ENCODE measurements around the gene ATP5F1B.

ATP5F1B gene

GRCh38 chr12:56679883-56680575 lies 34.2 kb upstream of the ATP5F1B start:
- 98% methylated on average over 8 of the region's 13 CpGs for WGBS
- Histone ChIP-seq H3K79me1 (replicated peaks; ENCODE audit: low read length, poor library complexity, severe bottlenecking) (no peaks in the 10 kb centered on the region), H3K4me1 (ENCODE audit: control insufficient read depth, insufficient read depth, low read depth, low read length) (peaks cover 10% of the 10 kb centered on the region), H3K18ac (ENCODE audit: low read depth in 1 of 2, low read length in 2 of 2) (no peak overlapping the region), H2AK5ac (ENCODE audit: low read length, severe bottlenecking) (no peak overlapping the region), H3K4me2 (ENCODE audit: low read length, poor library complexity, severe bottlenecking) (no peak overlapping the region), H2BK120ac (ENCODE audit: low read depth, low read length) (no peak overlapping the region), H3K27me3 (ENCODE audit: control insufficient read depth in 1 of 2, insufficient read depth in 1 of 2, low read length in 2 of 2) (no peaks in the 10 kb centered on the region), H2BK12ac (ENCODE audit: low read length in 2 of 2) (no peak overlapping the region), H3K9me3 (ENCODE audit: control insufficient read depth, low read length) (no peaks in the 10 kb centered on the region), H3K14ac (ENCODE audit: low read length in 2 of 2) (no peak overlapping the region), H3K27ac (ENCODE audit: low read length, poor library complexity, severe bottlenecking) (no peak overlapping the region), H3K4ac (ENCODE audit: low read depth in 1 of 2, low read length in 2 of 2) (no peak overlapping the region), H2BK15ac (ENCODE audit: low read depth, poor library complexity, severe bottlenecking) (no peak overlapping the region), H3K36me3 (ENCODE audit: control insufficient read depth in 1 of 2, insufficient read depth in 2 of 2, low read depth in 1 of 2, low read length in 2 of 2) (peaks cover 23 to 27% of the 10 kb centered on the region in 2 experiments), H4K91ac (ENCODE audit: low read length) (no peak overlapping the region), H3K9ac (ENCODE audit: low read length) (no peak overlapping the region), H4K8ac (ENCODE audit: low read length) (no peak overlapping the region), H2AFZ (ENCODE audit: low read depth, low read length) (no peak overlapping the region), H3K4me3 (ENCODE audit: insufficient read depth in 1 of 2, low read depth in 1 of 2, low read length in 2 of 2) (no peak overlapping the region), H3K23ac (ENCODE audit: low read length in 2 of 2) (no peak overlapping the region), H2BK5ac (ENCODE audit: low read depth, low read length, poor library complexity, severe bottlenecking) (no peak overlapping the region)
- no peak for DNase-seq

DNA sequence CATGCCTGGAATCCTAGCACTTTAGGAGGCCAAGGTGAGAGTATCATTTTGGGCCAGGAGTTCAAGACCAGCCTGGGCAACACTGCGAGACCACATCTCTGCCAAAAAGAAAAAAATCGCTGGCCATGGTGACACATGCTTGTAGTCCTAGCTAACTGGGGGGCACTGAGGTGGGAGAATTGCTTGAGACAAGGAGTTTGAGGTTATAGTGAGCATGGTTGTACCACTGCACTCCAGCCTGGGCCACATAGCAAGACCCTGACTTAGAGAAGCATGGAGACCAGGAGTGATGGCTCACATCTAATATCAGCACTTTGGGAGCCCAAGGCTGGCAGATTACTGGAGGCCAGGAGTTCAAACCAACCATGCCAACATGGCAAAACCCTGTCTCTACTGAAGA lies 33.1 kb upstream of the ATP5F1B start:
- no peak overlapping the region for H2AK5ac ChIP-seq (ENCODE audit: low read length, severe bottlenecking)
- no peak overlapping the region for H3K4me3 ChIP-seq (ENCODE audit: insufficient read depth in 1 of 2, low read depth in 1 of 2, low read length in 2 of 2)
- peaks cover 23 to 27% of the 10 kb centered on the region in 2 experiments for H3K36me3 ChIP-seq (ENCODE audit: control insufficient read depth in 1 of 2, insufficient read depth in 2 of 2, low read depth in 1 of 2, low read length in 2 of 2)

DNA sequence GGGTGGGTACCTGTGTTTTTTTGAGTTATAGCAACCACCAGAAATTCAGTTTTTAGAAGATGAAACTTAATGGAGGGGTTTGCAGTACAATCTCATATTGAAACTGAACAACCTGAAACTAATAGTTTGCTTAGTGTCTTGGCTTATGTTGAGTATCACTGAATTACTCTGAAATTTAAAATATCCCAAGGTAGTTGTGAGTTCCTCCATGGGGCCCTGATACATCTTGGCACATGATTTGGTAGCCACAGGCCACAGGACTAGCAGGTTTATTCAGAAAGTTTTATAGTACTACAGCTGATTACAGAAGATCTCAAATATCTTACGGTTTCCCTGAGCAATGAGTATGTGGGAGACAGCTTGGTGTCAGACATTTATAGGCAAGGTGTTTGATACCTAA lies 31.9 kb upstream of the ATP5F1B start:
- H2BK15ac ChIP-seq (ENCODE audit: low read depth, poor library complexity, severe bottlenecking) = no peak overlapping the region
- H2BK12ac ChIP-seq (ENCODE audit: low read length in 2 of 2) = no peak overlapping the region

More for the DNA sequence above, 33.1 kb upstream of the ATP5F1B start:
- H4K8ac ChIP-seq (ENCODE audit: low read length) = no peak overlapping the region
- H2AFZ ChIP-seq (ENCODE audit: low read depth, low read length) = no peak overlapping the region
- no peak overlapping the region for H2BK12ac ChIP-seq (ENCODE audit: low read length in 2 of 2)
- no peak overlapping the region for H3K18ac ChIP-seq (ENCODE audit: low read depth in 1 of 2, low read length in 2 of 2)
- H3K23ac ChIP-seq (ENCODE audit: low read length in 2 of 2) = no peak overlapping the region
- H3K4me1 ChIP-seq (ENCODE audit: control insufficient read depth, insufficient read depth, low read depth, low read length) = peaks cover 8% of the 10 kb centered on the region
- no peak overlapping the region for H3K14ac ChIP-seq (ENCODE audit: low read length in 2 of 2)
- no peak overlapping the region for H2BK5ac ChIP-seq (ENCODE audit: low read depth, low read length, poor library complexity, severe bottlenecking)
- H3K4me2 ChIP-seq (ENCODE audit: low read length, poor library complexity, severe bottlenecking) = no peak overlapping the region
- H2BK15ac ChIP-seq (ENCODE audit: low read depth, poor library complexity, severe bottlenecking) = no peak overlapping the region
- H3K27me3 ChIP-seq (ENCODE audit: control insufficient read depth in 1 of 2, insufficient read depth in 1 of 2, low read length in 2 of 2) = no peaks in the 10 kb centered on the region
- H4K91ac ChIP-seq (ENCODE audit: low read length) = no peak overlapping the region
- H3K9ac ChIP-seq (ENCODE audit: low read length) = no peak overlapping the region
- H3K4ac ChIP-seq (ENCODE audit: low read depth in 1 of 2, low read length in 2 of 2) = no peak overlapping the region
- H3K27ac ChIP-seq (ENCODE audit: low read length, poor library complexity, severe bottlenecking) = no peak overlapping the region
- H2BK120ac ChIP-seq (ENCODE audit: low read depth, low read length) = no peak overlapping the region
- no peaks in the 10 kb centered on the region for H3K79me1 ChIP-seq (replicated peaks; ENCODE audit: low read length, poor library complexity, severe bottlenecking)
- 93% methylated on average over 2 of the region's 2 CpGs for WGBS
- DNase-seq = no peak
- H3K9me3 ChIP-seq (ENCODE audit: control insufficient read depth, low read length) = no peaks in the 10 kb centered on the region

GRCh38 chr12:56676851-56677580 lies 31.2 kb upstream of the ATP5F1B start:
- no peak overlapping the region for H2AK5ac ChIP-seq (ENCODE audit: low read length, severe bottlenecking)
- no peaks in the 10 kb centered on the region for H3K27me3 ChIP-seq (ENCODE audit: control insufficient read depth in 1 of 2, insufficient read depth in 1 of 2, low read length in 2 of 2)
- H2BK5ac ChIP-seq (ENCODE audit: low read depth, low read length, poor library complexity, severe bottlenecking) = no peak overlapping the region
- no peak overlapping the region for H2BK15ac ChIP-seq (ENCODE audit: low read depth, poor library complexity, severe bottlenecking)
- no peak for DNase-seq
- no peak overlapping the region for H3K4me3 ChIP-seq (ENCODE audit: insufficient read depth in 1 of 2, low read depth in 1 of 2, low read length in 2 of 2)
- no peak overlapping the region for H2AFZ ChIP-seq (ENCODE audit: low read depth, low read length)
- H3K9ac ChIP-seq (ENCODE audit: low read length) = peak overlapping the region; percentile 41
- no peaks in the 10 kb centered on the region for H3K79me1 ChIP-seq (replicated peaks; ENCODE audit: low read length, poor library complexity, severe bottlenecking)
- no peak overlapping the region for H3K18ac ChIP-seq (ENCODE audit: low read depth in 1 of 2, low read length in 2 of 2)
- WGBS = 94% methylated on average over 10 of the region's 11 CpGs
- H3K14ac ChIP-seq (ENCODE audit: low read length in 2 of 2) = no peak overlapping the region
- no peak overlapping the region for H3K27ac ChIP-seq (ENCODE audit: low read length, poor library complexity, severe bottlenecking)
- peaks cover 15 to 36% of the 10 kb centered on the region in 2 experiments for H3K36me3 ChIP-seq (ENCODE audit: control insufficient read depth in 1 of 2, insufficient read depth in 2 of 2, low read depth in 1 of 2, low read length in 2 of 2)
- H3K4ac ChIP-seq (ENCODE audit: low read depth in 1 of 2, low read length in 2 of 2) = no peak overlapping the region
- H3K9me3 ChIP-seq (ENCODE audit: control insufficient read depth, low read length) = no peaks in the 10 kb centered on the region
- peaks cover 5% of the 10 kb centered on the region for H3K4me1 ChIP-seq (ENCODE audit: control insufficient read depth, insufficient read depth, low read depth, low read length)
- H2BK120ac ChIP-seq (ENCODE audit: low read depth, low read length) = no peak overlapping the region
- no peak overlapping the region for H4K8ac ChIP-seq (ENCODE audit: low read length)
- H3K23ac ChIP-seq (ENCODE audit: low read length in 2 of 2) = no peak overlapping the region
- no peak overlapping the region for H4K91ac ChIP-seq (ENCODE audit: low read length)
- H3K4me2 ChIP-seq (ENCODE audit: low read length, poor library complexity, severe bottlenecking) = no peak overlapping the region
- no peak overlapping the region for H2BK12ac ChIP-seq (ENCODE audit: low read length in 2 of 2)

More for the DNA sequence above, 31.9 kb upstream of the ATP5F1B start:
- H3K4me2 ChIP-seq (ENCODE audit: low read length, poor library complexity, severe bottlenecking) = no peak overlapping the region
- H3K27ac ChIP-seq (ENCODE audit: low read length, poor library complexity, severe bottlenecking) = no peak overlapping the region
- H3K23ac ChIP-seq (ENCODE audit: low read length in 2 of 2) = no peak overlapping the region
- H3K4me3 ChIP-seq (ENCODE audit: insufficient read depth in 1 of 2, low read depth in 1 of 2, low read length in 2 of 2) = no peak overlapping the region
- no peak overlapping the region for H3K14ac ChIP-seq (ENCODE audit: low read length in 2 of 2)
- peak overlapping the region; percentile 41 for H3K9ac ChIP-seq (ENCODE audit: low read length)
- peaks cover 15 to 29% of the 10 kb centered on the region in 2 experiments for H3K36me3 ChIP-seq (ENCODE audit: control insufficient read depth in 1 of 2, insufficient read depth in 2 of 2, low read depth in 1 of 2, low read length in 2 of 2)
- H3K79me1 ChIP-seq (replicated peaks; ENCODE audit: low read length, poor library complexity, severe bottlenecking) = no peaks in the 10 kb centered on the region
- no peak overlapping the region for H3K4ac ChIP-seq (ENCODE audit: low read depth in 1 of 2, low read length in 2 of 2)
- no peak overlapping the region for H2BK120ac ChIP-seq (ENCODE audit: low read depth, low read length)
- no peak overlapping the region for H4K91ac ChIP-seq (ENCODE audit: low read length)
- H3K18ac ChIP-seq (ENCODE audit: low read depth in 1 of 2, low read length in 2 of 2) = no peak overlapping the region
- no peak overlapping the region for H2AFZ ChIP-seq (ENCODE audit: low read depth, low read length)
- H2BK5ac ChIP-seq (ENCODE audit: low read depth, low read length, poor library complexity, severe bottlenecking) = no peak overlapping the region
- H3K4me1 ChIP-seq (ENCODE audit: control insufficient read depth, insufficient read depth, low read depth, low read length) = peaks cover 5% of the 10 kb centered on the region
- DNase-seq = no peak
- H3K9me3 ChIP-seq (ENCODE audit: control insufficient read depth, low read length) = no peaks in the 10 kb centered on the region
- no peaks in the 10 kb centered on the region for H3K27me3 ChIP-seq (ENCODE audit: control insufficient read depth in 1 of 2, insufficient read depth in 1 of 2, low read length in 2 of 2)
- H2AK5ac ChIP-seq (ENCODE audit: low read length, severe bottlenecking) = no peak overlapping the region
- H4K8ac ChIP-seq (ENCODE audit: low read length) = no peak overlapping the region
- no CpG with 5 or more reads among the region's 1 CpG for WGBS

Measured in mesenchymal stem cell (in vitro differentiated cells and primary cell).